Hindlimb muscle (tissue), 1 donor: Measurements from ENCODE around the gene RTP4. TPM values are rescaled to one million over a fixed set of nuclear protein-coding genes. Genes with fewer than 3 reads are reported as not detected.

Experiments
- DNase-seq: peaks from one replicate; pipeline ENCODE4 v3.0.0-alpha.2; 2013
- polyA plus RNA-seq: library from polyadenylated mRNA; unstranded; fragments of 120-200 nt; gene quantifications from one replicate; pipeline ENCODE4 v1.2.1, GENCODE V29; 2013; ENCODE audit not compliant: insufficient read length

The RTP4 gene
- polyA plus RNA-seq: 0.25 TPM

GRCh38 chr3:187368251-187369088, at the start of gene RTP4:
RTP4 (plus strand) TSS chr3:187368385; CDS start chr3:187368442, 57 bp downstream.
- DNase-seq: peak; percentile 48

DNA sequence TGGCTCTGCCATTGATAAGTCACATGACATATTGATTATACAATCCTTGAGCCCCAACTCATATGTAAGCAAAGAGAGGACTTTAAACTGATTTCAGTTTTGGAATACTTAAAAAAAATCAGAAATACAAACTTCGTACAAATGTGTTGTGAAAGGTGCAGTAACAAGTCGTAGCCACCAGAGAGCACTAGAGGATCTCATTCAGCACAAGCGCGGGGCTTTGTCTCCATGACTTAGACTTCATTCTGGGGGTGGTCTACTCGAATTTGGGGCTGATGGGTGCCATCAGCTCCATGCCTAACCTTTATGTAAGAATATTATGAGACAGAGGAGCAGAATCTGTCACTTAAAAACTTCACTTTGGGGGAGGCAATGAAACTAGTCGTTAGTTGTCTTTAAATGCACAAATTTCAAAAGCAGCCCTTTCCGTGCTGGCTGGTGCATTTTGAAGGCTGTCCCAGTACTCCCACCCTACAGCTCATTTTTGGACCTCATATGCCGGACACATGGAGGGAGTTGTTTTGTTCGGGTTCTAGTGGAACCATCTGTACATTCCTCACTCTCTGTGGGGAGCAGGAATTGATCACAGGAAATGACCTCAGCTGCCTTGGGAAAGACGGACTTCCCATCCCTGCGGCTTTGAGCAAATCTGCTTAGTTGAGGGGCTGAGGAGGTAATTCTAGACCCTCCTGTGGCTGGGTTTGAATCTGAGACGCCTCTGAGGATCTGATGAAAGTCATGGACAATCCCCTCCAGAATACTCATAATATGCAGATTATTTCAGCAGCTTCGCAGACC, 49.2 kb upstream of the RTP4 start:
- peak; percentile 38 for DNase-seq

DNA sequence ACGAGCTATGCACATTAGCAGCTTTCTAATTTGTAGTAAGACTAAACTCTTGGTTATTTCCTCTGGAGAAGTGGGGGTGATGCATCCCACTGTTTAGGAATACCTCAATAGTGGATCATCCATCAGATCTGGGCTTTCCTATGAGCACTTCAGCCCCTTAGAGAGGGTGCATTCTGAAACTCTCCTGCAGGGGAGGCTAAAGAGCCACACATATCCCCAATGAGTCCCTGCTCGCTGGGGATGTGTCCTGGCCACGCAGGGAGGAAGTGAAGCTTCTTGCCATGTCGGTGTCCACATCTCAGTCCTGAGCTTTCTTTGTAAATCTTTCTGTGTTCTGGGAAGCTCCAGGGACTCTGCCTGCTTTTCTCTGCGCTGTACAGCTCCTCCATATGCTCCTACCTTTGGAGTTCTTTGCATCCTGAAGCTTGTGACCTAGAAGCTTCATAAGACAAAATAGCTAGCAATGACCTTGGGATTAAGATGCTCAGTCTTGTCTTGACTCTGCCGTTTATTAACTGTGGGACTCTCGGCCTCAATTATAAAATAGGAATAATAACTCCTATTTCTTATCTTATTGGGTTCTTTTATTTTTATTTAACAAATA, 48.4 kb upstream of the RTP4 start:
- peak; percentile 30 for DNase-seq

- DNase-seq: no peak
These were observed 46.4 kb upstream of the RTP4 start for GRCh38 chr3:187321766-187322165.

GRCh38 chr3:187322291-187322690, 45.9 kb upstream of the RTP4 start:
- DNase-seq: no peak

- no peak for DNase-seq
These were observed 45.1 kb upstream of the RTP4 start for GRCh38 chr3:187323091-187323490.

GRCh38 chr3:187325632-187326031, 42.6 kb upstream of the RTP4 start:
- no peak for DNase-seq

GRCh38 chr3:187327845-187328244, 40.3 kb upstream of the RTP4 start:
- no peak for DNase-seq

DNA sequence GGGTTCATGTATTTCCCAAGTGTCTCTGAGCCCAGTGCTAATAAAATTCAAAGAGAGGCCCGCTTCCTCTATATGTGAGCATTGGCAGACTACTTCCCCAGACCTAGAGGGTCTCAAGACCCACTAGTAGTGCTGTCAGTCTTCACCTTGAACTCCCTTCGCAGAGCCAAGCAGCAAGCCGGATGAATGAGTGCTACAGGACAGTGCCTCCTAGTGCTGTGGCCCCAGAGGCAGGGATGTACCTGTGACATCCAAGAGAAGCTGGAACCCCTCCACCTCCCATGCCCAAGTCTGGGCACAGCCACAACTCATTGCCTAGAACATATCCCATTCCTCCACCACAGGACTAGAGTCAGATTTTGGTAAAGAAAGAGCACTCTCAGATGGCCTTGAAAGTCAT, 39.5 kb upstream of the RTP4 start:
- no peak for DNase-seq

DNA sequence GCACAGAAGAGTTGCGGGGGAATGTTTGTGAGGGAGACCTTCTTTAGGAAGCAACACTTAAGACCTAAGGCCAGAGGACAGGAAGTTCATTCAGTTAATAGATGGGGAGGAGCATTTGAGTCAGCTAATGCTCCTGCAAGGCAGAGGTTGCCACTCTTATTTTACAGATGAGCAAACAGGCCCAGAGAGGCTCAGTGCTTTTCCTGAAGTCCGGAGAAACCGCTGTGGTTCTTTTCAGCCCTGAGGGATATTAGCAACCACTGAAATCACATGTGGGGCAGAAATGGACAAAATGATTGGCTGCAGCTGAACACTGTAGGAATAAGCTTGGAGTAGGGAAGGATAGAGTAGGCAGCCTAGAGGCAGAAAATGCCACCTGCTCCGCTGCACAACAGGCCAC, 33.3 kb upstream of the RTP4 start:
- no peak for DNase-seq

DNA sequence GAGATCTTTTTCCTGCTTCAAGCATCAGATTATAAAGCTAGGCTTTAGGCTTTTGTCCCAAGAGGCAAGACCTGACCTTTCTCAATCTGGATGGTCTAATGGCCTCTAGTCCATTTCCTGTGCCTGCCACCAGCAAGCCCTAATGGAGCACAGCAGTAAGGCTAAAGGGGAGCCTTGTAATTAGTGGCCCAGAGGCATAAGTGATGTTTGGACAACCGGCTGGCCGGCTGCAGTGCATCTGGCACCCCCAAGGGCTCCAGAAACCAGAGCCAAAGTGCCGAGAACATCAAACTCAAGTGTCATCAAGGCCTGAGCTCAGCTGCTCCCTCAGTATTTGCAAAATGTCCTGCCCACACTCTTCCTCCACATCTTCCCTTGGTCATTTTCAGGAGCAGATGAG, 31.9 kb upstream of the RTP4 start:
- no peak for DNase-seq

GRCh38 chr3:187340578-187340977, 27.6 kb upstream of the RTP4 start:
- DNase-seq: no peak

- no peak for DNase-seq
These were observed 25.9 kb upstream of the RTP4 start for GRCh38 chr3:187342255-187342654.

- no peak for DNase-seq
These were observed 24.5 kb upstream of the RTP4 start for GRCh38 chr3:187343670-187344069.

- no peak for DNase-seq
These were observed 15.3 kb upstream of the RTP4 start for GRCh38 chr3:187352581-187353575.

DNA sequence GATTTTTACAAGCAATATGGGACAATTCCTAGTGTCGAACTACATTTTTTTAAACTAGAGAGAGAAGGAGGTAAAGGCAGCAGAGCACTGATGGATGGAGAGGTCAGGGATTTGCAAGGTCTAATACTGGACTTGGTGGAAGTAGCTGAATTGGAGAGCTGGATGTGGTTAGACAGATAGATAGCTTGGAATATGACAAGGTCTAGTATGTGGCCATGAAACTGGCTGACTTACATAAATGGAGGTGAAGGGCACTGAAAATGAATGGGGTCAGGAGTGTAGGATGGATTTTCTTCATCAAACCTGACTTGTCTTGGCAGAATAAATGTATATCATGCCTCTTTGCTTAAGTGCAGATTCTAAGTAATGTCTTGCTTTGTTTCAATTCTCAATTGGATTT, 10.1 kb upstream of the RTP4 start:
- DNase-seq: no peak

GRCh38 chr3:187359798-187360486, 8.2 kb upstream of the RTP4 start:
- DNase-seq: no peak

- no peak for DNase-seq
These were observed 7.6 kb upstream of the RTP4 start for GRCh38 chr3:187360596-187360995.

DNA sequence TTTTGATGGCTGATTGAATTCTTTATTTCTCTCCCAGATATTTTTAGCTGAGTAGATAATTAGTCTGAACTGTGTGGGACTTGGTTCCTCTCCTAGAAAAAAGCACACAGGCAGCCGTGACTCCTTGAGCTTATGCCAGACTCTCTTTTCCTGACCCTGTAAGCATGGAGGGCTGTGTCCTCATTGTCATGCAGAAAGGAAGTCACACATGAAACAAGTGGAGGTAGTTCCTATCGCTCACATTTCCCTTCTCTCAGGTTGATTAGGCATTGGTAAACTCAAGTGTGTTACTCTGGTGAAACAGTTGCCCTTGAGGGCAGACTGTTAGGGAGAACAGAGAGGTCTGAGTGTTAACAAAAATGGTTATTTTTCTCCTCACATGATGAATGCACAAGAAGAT, 6.3 kb upstream of the RTP4 start:
- no peak for DNase-seq

- no peak for DNase-seq
These were observed 553 bp upstream of the RTP4 start for GRCh38 chr3:187367561-187368103.

GRCh38 chr3:187369089-187369447, 883 bp downstream of the RTP4 start:
- no peak for DNase-seq
